ENCODE measurements around the gene TCF25. TPM values are rescaled to one million over a fixed set of nuclear protein-coding genes. Genes with fewer than 3 reads are reported as not detected.
A peak's percentile ranks its signal among the peaks of the same experiment; 100 is the strongest.

The TCF25 gene
- total RNA-seq, 1 donor from 2014 or later = 210 TPM

DNA sequence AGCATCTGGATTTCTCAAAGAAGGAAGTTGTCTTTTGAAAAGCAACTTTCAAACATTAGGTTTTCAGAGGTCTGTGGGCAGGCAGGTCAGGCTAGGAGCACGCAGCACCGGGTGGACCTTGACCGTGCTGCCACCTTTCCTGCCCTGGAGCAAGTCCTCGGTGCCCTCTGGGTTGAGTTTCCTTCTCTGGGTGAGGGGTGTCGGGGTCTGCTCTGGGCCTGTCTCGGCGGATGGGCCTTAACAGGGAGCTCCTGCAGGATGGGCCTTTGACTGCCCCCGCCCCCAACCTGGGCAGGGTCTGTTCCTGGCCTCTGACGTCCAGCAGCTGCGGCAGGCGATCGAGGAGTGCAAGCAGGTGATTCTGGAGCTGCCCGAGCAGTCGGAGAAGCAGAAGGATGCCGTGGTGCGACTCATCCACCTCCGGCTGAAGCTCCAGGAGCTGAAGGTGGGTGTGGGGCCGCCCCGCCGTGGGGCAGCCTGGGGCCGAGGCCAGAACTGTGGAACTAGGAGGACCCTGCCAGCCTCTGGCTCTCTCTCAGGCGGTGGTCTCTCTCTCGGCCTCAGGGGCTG is 83.9 kb downstream of the TCF25 start:
- Mint-ChIP-seq H3K9me3 (ENCODE audit: unreplicated experiment) (no peaks in the 10 kb centered on the region), H3K4me1 (ENCODE audit: unreplicated experiment) (peaks cover 2% of the 10 kb centered on the region), H3K4me3 (ENCODE audit: unreplicated experiment) (peak overlapping the region; percentile 47), H3K27me3 (ENCODE audit: unreplicated experiment) (peaks cover 8% of the 10 kb centered on the region), H3K36me3 (ENCODE audit: low read depth, unreplicated experiment) (peaks cover 36% of the 10 kb centered on the region), H3K27ac (ENCODE audit: unreplicated experiment) (peak overlapping the region; percentile 36)
- TF ChIP-seq, protein P1, sequence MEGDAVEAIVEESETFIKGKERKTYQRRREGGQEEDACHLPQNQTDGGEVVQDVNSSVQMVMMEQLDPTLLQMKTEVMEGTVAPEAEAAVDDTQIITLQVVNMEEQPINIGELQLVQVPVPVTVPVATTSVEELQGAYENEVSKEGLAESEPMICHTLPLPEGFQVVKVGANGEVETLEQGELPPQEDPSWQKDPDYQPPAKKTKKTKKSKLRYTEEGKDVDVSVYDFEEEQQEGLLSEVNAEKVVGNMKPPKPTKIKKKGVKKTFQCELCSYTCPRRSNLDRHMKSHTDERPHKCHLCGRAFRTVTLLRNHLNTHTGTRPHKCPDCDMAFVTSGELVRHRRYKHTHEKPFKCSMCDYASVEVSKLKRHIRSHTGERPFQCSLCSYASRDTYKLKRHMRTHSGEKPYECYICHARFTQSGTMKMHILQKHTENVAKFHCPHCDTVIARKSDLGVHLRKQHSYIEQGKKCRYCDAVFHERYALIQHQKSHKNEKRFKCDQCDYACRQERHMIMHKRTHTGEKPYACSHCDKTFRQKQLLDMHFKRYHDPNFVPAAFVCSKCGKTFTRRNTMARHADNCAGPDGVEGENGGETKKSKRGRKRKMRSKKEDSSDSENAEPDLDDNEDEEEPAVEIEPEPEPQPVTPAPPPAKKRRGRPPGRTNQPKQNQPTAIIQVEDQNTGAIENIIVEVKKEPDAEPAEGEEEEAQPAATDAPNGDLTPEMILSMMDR (IDR thresholded peaks at IDR 0.05; ENCODE audit: unreplicated experiment) = no peak
- no peak for DNase-seq (ENCODE audit: low spot score)

- DNase-seq (ENCODE audit: low spot score) = peak; percentile 57
- no peaks in the 10 kb centered on the region for H3K9me3 Mint-ChIP-seq (ENCODE audit: unreplicated experiment)
- H3K36me3 Mint-ChIP-seq (ENCODE audit: low read depth, unreplicated experiment) = peaks cover 36% of the 10 kb centered on the region
- H3K4me1 Mint-ChIP-seq (ENCODE audit: unreplicated experiment) = peaks cover 2% of the 10 kb centered on the region
- peaks cover 8% of the 10 kb centered on the region for H3K27me3 Mint-ChIP-seq (ENCODE audit: unreplicated experiment)
- TF ChIP-seq, protein P1 (IDR thresholded peaks at IDR 0.05; ENCODE audit: unreplicated experiment) = no peak
- no peak overlapping the region for H3K27ac Mint-ChIP-seq (ENCODE audit: unreplicated experiment)
- H3K4me3 Mint-ChIP-seq (ENCODE audit: unreplicated experiment) = peak overlapping the region; percentile 53
These were observed 84.7 kb downstream of the TCF25 start for GRCh38 chr16:89958068-89958467.

- no peak for DNase-seq (ENCODE audit: low spot score)
- peaks cover 8% of the 10 kb centered on the region for H3K27me3 Mint-ChIP-seq (ENCODE audit: unreplicated experiment)
- TF ChIP-seq, protein P1 (IDR thresholded peaks at IDR 0.05; ENCODE audit: unreplicated experiment) = no peak
- H3K9me3 Mint-ChIP-seq (ENCODE audit: unreplicated experiment) = no peaks in the 10 kb centered on the region
- H3K36me3 Mint-ChIP-seq (ENCODE audit: low read depth, unreplicated experiment) = peaks cover 39% of the 10 kb centered on the region
- H3K4me3 Mint-ChIP-seq (ENCODE audit: unreplicated experiment) = peak overlapping the region; percentile 53
- peaks cover 2% of the 10 kb centered on the region for H3K4me1 Mint-ChIP-seq (ENCODE audit: unreplicated experiment)
- H3K27ac Mint-ChIP-seq (ENCODE audit: unreplicated experiment) = no peak overlapping the region
These were observed 85.2 kb downstream of the TCF25 start for GRCh38 chr16:89958596-89958995.

DNA sequence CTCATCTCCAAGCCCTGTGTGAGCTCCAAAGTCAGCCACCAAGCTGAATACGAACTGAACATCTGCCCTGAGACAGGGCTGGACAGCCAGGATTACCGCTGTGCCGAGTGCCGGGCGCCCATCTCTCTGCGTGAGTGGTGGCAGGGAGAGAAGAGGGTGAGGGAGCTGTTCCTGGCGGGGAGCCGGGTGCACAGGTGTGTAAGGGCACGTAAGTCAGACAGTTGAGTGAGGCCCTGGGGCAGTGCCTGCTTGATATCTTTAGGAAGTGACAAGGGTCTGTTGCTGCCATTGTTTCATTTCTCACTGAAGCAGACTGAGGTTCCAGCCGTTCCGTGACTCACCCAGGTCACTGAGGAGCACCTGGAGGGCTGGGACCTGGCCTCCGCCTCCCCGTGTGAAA is 87.6 kb downstream of the TCF25 start:
- no peak for DNase-seq (ENCODE audit: low spot score)
- peaks cover 42% of the 10 kb centered on the region for H3K36me3 Mint-ChIP-seq (ENCODE audit: low read depth, unreplicated experiment)
- H3K4me1 Mint-ChIP-seq (ENCODE audit: unreplicated experiment) = peaks cover 2% of the 10 kb centered on the region
- TF ChIP-seq, protein P1 (IDR thresholded peaks at IDR 0.05; ENCODE audit: unreplicated experiment) = no peak
- H3K27me3 Mint-ChIP-seq (ENCODE audit: unreplicated experiment) = peaks cover 7% of the 10 kb centered on the region
- H3K9me3 Mint-ChIP-seq (ENCODE audit: unreplicated experiment) = no peaks in the 10 kb centered on the region
- H3K27ac Mint-ChIP-seq (ENCODE audit: unreplicated experiment) = no peak overlapping the region
- H3K4me3 Mint-ChIP-seq (ENCODE audit: unreplicated experiment) = no peak overlapping the region

Other genes with a start within 250 kb of the TCF25 start
- gene CHMP1A, start 215.9 kb upstream of the TCF25 start, total RNA-seq (ENCODE audit: unreplicated experiment) = 104 TPM
- 13.8 TPM for gene SPATA33, start 215.8 kb upstream of the TCF25 start, total RNA-seq (ENCODE audit: unreplicated experiment)
- 83.2 TPM for gene CDK10, start 186.9 kb upstream of the TCF25 start, total RNA-seq (ENCODE audit: unreplicated experiment)
- 7.5 TPM for gene SPATA2L, start 171.9 kb upstream of the TCF25 start, total RNA-seq (ENCODE audit: unreplicated experiment)
- 12.2 TPM for gene VPS9D1, start 152.7 kb upstream of the TCF25 start, total RNA-seq (ENCODE audit: unreplicated experiment)
- gene ZNF276, start 152.1 kb upstream of the TCF25 start, total RNA-seq (ENCODE audit: unreplicated experiment) = 25.4 TPM
- 29.1 TPM for gene FANCA, start 56.9 kb upstream of the TCF25 start, total RNA-seq (ENCODE audit: unreplicated experiment)
- gene SPIRE2, start 45.1 kb upstream of the TCF25 start, total RNA-seq (ENCODE audit: unreplicated experiment) = 7.9 TPM
- 2.9 TPM for gene MC1R, start 45.3 kb downstream of the TCF25 start, total RNA-seq (ENCODE audit: unreplicated experiment)
- 95.7 TPM for gene TUBB3, start 49.8 kb downstream of the TCF25 start, total RNA-seq (ENCODE audit: unreplicated experiment)
- gene DEF8, start 75.2 kb downstream of the TCF25 start, total RNA-seq (ENCODE audit: unreplicated experiment) = 65.5 TPM
- 36.8 TPM for gene DBNDD1, start 145.9 kb downstream of the TCF25 start, total RNA-seq (ENCODE audit: unreplicated experiment)
- gene PRDM7, start 203.7 kb downstream of the TCF25 start, total RNA-seq (ENCODE audit: unreplicated experiment) = not detected